ENCODE data around the gene SCAMP3. TPM values are rescaled to one million over a fixed set of nuclear protein-coding genes. Genes with fewer than 3 reads are reported as not detected.

SCAMP3 gene
- total RNA-seq, 2 donors from 2014 or later: 60.1 to 69.4 TPM

DNA sequence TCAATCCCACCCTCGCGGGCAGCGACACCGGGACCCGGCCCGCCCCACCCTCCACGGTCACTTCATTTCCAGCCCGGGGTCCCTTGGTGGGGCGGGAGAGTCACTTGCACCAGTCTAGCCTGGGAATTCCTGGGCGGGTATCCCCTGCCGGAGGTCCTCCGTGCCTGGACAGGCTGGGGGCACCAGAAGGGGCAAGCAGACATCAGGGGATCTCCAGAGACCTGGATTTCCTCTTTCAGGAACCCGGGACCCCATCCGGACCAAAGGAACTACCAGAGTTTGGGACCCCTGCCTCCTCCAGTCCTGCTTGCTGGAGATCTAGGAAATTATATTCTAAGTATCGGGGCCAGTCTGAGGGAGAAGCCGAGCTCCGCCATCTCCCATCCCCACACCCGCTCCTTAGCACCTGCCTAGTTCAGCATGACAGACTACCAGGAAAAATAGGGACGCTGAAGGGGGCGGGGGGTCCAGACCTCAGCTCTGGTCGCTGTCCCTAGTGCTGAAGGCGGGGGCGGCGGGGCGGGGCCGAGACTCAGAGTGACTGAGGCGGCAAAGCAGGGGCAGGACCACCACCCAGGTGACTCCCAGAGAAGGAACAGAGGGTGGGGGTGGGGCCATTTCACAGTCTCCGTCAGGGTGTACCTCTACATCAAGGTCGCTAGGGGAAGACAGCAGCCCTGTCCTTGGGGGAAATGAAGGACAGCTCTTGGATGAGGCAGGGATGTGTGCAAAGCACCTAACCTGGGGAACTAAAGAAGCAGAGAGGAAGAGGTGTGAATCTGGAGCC lies 15.9 kb upstream of the SCAMP3 start:
- DNase-seq (peak; percentile 56 to 75 (median 66)), ATAC-seq (peak; percentile 63)
- Mint-ChIP-seq H3K4me1 (peaks cover 28% of the 10 kb centered on the region), H3K27me3 (no peaks in the 10 kb centered on the region), H3K27ac (no peak overlapping the region), H3K4me3 (peak overlapping the region; percentile 81), H3K36me3 (ENCODE audit: low read depth) (no peaks in the 10 kb centered on the region)
- no peaks in the 10 kb centered on the region for H3K9me3 ChIP-seq (ENCODE audit: control insufficient read depth, low read length, poor library complexity, severe bottlenecking)

- ATAC-seq (peak; percentile 58), DNase-seq (peak; percentile 72 to 93 (median 91))
- Mint-ChIP-seq H3K27ac (no peak within 1 kb of the TSS), H3K4me3 (peak within 1 kb of the TSS; percentile 81), H3K27me3 (no peaks in the 10 kb centered on the region), H3K36me3 (ENCODE audit: low read depth) (peaks cover 2% of the 10 kb centered on the region), H3K4me1 (peaks cover 31% of the 10 kb centered on the region)
- no peaks in the 10 kb centered on the region for H3K9me3 ChIP-seq (ENCODE audit: control insufficient read depth, low read length, poor library complexity, severe bottlenecking)
Observed at GRCh38 chr1:155277070-155277901, 15.1 kb upstream of the SCAMP3 start, which contains the start of gene HCN3. TSS of gene HCN3 (plus strand) at chr1:155277463. CDS start at chr1:155277591, 128 bp downstream.

GRCh38 chr1:155273343-155274245 lies 11.4 kb upstream of the SCAMP3 start, which contains the start of gene CLK2:
TSS of gene CLK2 (minus strand) at chr1:155273504. CDS start at chr1:155270977, 2,527 bp downstream.
- H3K4me1 Mint-ChIP-seq: peaks cover 40% of the 10 kb centered on the region

GRCh38 chr1:155272466-155273342 lies 10.5 kb upstream of the SCAMP3 start:
- peak overlapping the region; percentile 98 for H3K4me3 Mint-ChIP-seq
- no peak for DNase-seq
- H3K27ac Mint-ChIP-seq: peak overlapping the region; percentile 87
- peaks cover 36% of the 10 kb centered on the region for H3K4me1 Mint-ChIP-seq
- H3K36me3 Mint-ChIP-seq (ENCODE audit: low read depth): peaks cover 7% of the 10 kb centered on the region
- peak; percentile 44 for ATAC-seq
- H3K27me3 Mint-ChIP-seq: no peaks in the 10 kb centered on the region
- no peaks in the 10 kb centered on the region for H3K9me3 ChIP-seq (ENCODE audit: control insufficient read depth, low read length, poor library complexity, severe bottlenecking)

More at GRCh38 chr1:155273343-155274245, 11.4 kb upstream of the SCAMP3 start, which contains the start of gene CLK2:
- H3K27me3 Mint-ChIP-seq: no peaks in the 10 kb centered on the region
- H3K9me3 ChIP-seq (ENCODE audit: control insufficient read depth, low read length, poor library complexity, severe bottlenecking): no peaks in the 10 kb centered on the region
- H3K27ac Mint-ChIP-seq: peak within 1 kb of the TSS; percentile 87
- H3K4me3 Mint-ChIP-seq: peak within 1 kb of the TSS; percentile 98
- peaks cover 5% of the 10 kb centered on the region for H3K36me3 Mint-ChIP-seq (ENCODE audit: low read depth)
- DNase-seq (peak; percentile 90 to 92 (median 90)), ATAC-seq (peak; percentile 88)

GRCh38 chr1:155269381-155269780 lies 7.2 kb upstream of the SCAMP3 start:
- DNase-seq (no peak), ATAC-seq (no peak)
- Mint-ChIP-seq H3K27ac (no peak overlapping the region), H3K36me3 (ENCODE audit: low read depth) (peaks cover 7% of the 10 kb centered on the region), H3K4me3 (no peak overlapping the region), H3K27me3 (no peaks in the 10 kb centered on the region), H3K4me1 (peaks cover 27% of the 10 kb centered on the region)
- no peaks in the 10 kb centered on the region for H3K9me3 ChIP-seq (ENCODE audit: control insufficient read depth, low read length, poor library complexity, severe bottlenecking)

DNA sequence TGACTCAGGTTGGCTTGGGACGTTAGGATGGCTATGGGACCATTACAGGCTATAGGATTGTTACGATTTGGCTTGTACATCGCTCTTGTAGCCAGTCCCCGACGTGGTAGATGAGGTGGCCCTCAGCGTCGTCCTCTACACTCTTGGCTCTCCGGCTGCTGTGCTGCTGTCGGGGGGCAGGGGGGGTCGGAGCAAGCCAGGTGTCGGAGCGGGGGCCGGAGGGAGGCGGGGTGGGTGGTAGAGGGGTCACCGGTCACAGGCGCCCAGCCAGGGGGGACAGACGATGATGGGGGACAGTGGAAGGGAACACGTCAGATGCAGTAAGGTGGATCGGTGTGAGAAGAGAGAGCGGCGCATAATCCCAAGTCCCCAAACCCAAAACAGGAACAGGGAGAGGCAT lies 6.5 kb upstream of the SCAMP3 start:
- H3K27me3 Mint-ChIP-seq: no peaks in the 10 kb centered on the region

GRCh38 chr1:155267373-155267772 lies 5.2 kb upstream of the SCAMP3 start:
- no peaks in the 10 kb centered on the region for H3K27me3 Mint-ChIP-seq
- H3K4me1 Mint-ChIP-seq: peaks cover 22% of the 10 kb centered on the region
- DNase-seq (no peak), ATAC-seq (no peak)
- H3K36me3 Mint-ChIP-seq (ENCODE audit: low read depth): peaks cover 5% of the 10 kb centered on the region
- no peak overlapping the region for H3K27ac Mint-ChIP-seq
- H3K4me3 Mint-ChIP-seq: no peak overlapping the region
- H3K9me3 ChIP-seq (ENCODE audit: control insufficient read depth, low read length, poor library complexity, severe bottlenecking): no peaks in the 10 kb centered on the region

More for the DNA sequence above, 6.5 kb upstream of the SCAMP3 start:
- Mint-ChIP-seq H3K4me3 (no peak overlapping the region), H3K4me1 (peaks cover 25% of the 10 kb centered on the region), H3K36me3 (ENCODE audit: low read depth) (peaks cover 7% of the 10 kb centered on the region), H3K27ac (no peak overlapping the region)
- DNase-seq (no peak), ATAC-seq (no peak)
- no peaks in the 10 kb centered on the region for H3K9me3 ChIP-seq (ENCODE audit: control insufficient read depth, low read length, poor library complexity, severe bottlenecking)

DNA sequence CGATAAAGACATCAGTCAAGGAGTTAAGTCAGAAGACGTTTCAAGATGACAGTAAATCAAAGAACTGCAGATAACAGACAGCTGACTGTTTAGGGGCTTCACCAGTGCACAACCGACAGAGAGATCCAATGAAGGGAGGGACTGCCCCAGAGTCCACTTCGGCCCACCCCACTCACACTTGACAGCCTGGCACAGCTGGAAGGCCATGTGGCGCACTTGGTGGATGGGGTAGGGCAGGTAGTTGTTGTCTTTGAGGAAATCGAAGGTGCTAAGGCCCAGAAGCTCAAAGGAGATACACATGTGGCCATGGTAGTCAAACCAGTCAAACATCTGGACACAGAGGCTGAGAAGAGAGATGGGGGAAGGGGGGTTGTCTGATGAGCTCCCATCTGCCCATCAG lies 4.4 kb upstream of the SCAMP3 start:
- no peak overlapping the region for H3K27ac Mint-ChIP-seq
- peaks cover 7% of the 10 kb centered on the region for H3K36me3 Mint-ChIP-seq (ENCODE audit: low read depth)
- peaks cover 27% of the 10 kb centered on the region for H3K4me1 Mint-ChIP-seq
- ATAC-seq (no peak), DNase-seq (no peak)
- H3K27me3 Mint-ChIP-seq: no peaks in the 10 kb centered on the region
- no peaks in the 10 kb centered on the region for H3K9me3 ChIP-seq (ENCODE audit: control insufficient read depth, low read length, poor library complexity, severe bottlenecking)
- no peak overlapping the region for H3K4me3 Mint-ChIP-seq

- H3K4me1 Mint-ChIP-seq: peaks cover 28% of the 10 kb centered on the region
- ATAC-seq (no peak), DNase-seq (no peak)
- peaks cover 4% of the 10 kb centered on the region for H3K36me3 Mint-ChIP-seq (ENCODE audit: low read depth)
- H3K27me3 Mint-ChIP-seq: no peaks in the 10 kb centered on the region
- H3K27ac Mint-ChIP-seq: peak overlapping the region; percentile 79
- H3K4me3 Mint-ChIP-seq: peak overlapping the region; percentile 45
- no peaks in the 10 kb centered on the region for H3K9me3 ChIP-seq (ENCODE audit: control insufficient read depth, low read length, poor library complexity, severe bottlenecking)
Observed at GRCh38 chr1:155263067-155263466, 907 bp upstream of the SCAMP3 start.

DNA sequence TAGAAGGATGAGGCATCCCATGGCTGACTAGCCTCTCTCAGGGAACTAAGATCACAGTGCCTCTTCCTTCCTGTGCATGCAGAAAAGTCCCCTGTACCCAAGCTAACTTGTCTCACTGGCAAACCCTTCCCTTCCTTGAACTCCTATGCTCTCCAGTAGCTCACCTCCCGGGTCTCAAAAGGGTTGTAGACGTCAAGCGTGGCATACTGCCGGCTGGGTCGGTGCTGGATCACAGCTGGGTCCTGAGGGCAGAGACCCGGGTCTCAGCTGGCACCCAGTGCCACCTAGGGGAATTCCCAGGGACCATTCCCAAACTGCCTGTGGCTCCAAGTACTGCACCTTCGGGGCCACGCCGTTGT lies 688 bp downstream of the SCAMP3 start:
- peak overlapping the region; percentile 100 for H3K4me3 Mint-ChIP-seq
- DNase-seq (no peak), ATAC-seq (peak; percentile 32)
- H3K4me1 Mint-ChIP-seq: peaks cover 39% of the 10 kb centered on the region
- no peaks in the 10 kb centered on the region for H3K9me3 ChIP-seq (ENCODE audit: control insufficient read depth, low read length, poor library complexity, severe bottlenecking)
- H3K36me3 Mint-ChIP-seq (ENCODE audit: low read depth): peaks cover 11% of the 10 kb centered on the region
- H3K27ac Mint-ChIP-seq: peak overlapping the region; percentile 99
- no peaks in the 10 kb centered on the region for H3K27me3 Mint-ChIP-seq

- H3K4me3 Mint-ChIP-seq: peak overlapping the region; percentile 53
- ATAC-seq (no peak), DNase-seq (no peak)
- no peaks in the 10 kb centered on the region for H3K27me3 Mint-ChIP-seq
- peaks cover 11% of the 10 kb centered on the region for H3K36me3 Mint-ChIP-seq (ENCODE audit: low read depth)
- H3K27ac Mint-ChIP-seq: peak overlapping the region; percentile 99
- H3K9me3 ChIP-seq (ENCODE audit: control insufficient read depth, low read length, poor library complexity, severe bottlenecking): no peaks in the 10 kb centered on the region
- peaks cover 42% of the 10 kb centered on the region for H3K4me1 Mint-ChIP-seq
Observed at GRCh38 chr1:155260276-155260675, 1.9 kb downstream of the SCAMP3 start.
